Measurements from ENCODE around the gene ETV3. TPM values are rescaled to one million over a fixed set of nuclear protein-coding genes. Genes with fewer than 3 reads are reported as not detected.

The ETV3 gene
- total RNA-seq, 1 experiment from 2014 or later, result 36.3 TPM

DNA sequence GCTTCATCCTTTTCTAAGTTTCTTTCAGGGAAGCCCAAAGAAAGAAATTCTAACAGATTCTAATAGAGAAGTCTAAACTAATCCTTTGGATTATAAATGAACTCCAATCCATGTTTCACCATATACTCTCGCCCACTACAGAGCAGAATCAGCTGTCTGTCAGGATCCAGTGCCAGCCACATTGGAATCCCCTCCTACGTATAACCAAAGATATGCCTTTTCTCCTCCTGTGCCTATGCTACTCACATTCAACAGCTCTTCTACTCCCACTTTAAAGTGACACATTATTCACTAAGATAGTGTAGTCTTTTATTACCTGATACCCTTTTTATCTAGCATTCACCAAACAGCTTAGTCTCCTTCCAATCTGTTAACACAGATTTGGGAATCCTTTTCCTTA, 3.1 kb downstream of the ETV3 start:
- Mint-ChIP-seq H3K27me3 (ENCODE audit: low read depth) (no peaks in the 10 kb centered on the region), H3K4me1 (peaks cover 28 to 30% of the 10 kb centered on the region in 2 experiments), H3K4me3 (no peak overlapping the region), H3K9me3 (no peaks in the 10 kb centered on the region), H3K36me3 (ENCODE audit: insufficient read depth in 1 of 3, low read depth in 3 of 3) (peaks cover 30 to 60% (median 59%) of the 10 kb centered on the region in 3 experiments; a peak in 6 of 7 replicates), H3K27ac (no peak overlapping the region; a peak in 1 of 7 replicates)
- no peak overlapping the region for H4K8ac ChIP-seq (replicated peaks; ENCODE audit: insufficient read length, low read depth, low read length)
- no peak overlapping the region for H3K23ac ChIP-seq (ENCODE audit: insufficient read length, low read depth, low read length)
- no peak overlapping the region for H2BK5ac ChIP-seq (ENCODE audit: insufficient read length, low read length)
- TF ChIP-seq, protein P1, sequence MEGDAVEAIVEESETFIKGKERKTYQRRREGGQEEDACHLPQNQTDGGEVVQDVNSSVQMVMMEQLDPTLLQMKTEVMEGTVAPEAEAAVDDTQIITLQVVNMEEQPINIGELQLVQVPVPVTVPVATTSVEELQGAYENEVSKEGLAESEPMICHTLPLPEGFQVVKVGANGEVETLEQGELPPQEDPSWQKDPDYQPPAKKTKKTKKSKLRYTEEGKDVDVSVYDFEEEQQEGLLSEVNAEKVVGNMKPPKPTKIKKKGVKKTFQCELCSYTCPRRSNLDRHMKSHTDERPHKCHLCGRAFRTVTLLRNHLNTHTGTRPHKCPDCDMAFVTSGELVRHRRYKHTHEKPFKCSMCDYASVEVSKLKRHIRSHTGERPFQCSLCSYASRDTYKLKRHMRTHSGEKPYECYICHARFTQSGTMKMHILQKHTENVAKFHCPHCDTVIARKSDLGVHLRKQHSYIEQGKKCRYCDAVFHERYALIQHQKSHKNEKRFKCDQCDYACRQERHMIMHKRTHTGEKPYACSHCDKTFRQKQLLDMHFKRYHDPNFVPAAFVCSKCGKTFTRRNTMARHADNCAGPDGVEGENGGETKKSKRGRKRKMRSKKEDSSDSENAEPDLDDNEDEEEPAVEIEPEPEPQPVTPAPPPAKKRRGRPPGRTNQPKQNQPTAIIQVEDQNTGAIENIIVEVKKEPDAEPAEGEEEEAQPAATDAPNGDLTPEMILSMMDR (conservative IDR thresholded peaks at IDR 0.05), result no peak
- no CpG with 5 or more reads among the region's 2 CpGs for WGBS (ENCODE audit: extremely low coverage, insufficient read length, low lambda C conversion rate)
- no peak overlapping the region for H4K91ac ChIP-seq (ENCODE audit: insufficient read length, low read depth, low read length)
- no peak overlapping the region for H3K27ac ChIP-seq (ENCODE audit: insufficient read length, low read depth, low read length)
- no peak overlapping the region for H2BK20ac ChIP-seq (ENCODE audit: low read depth, low read length, poor library complexity, severe bottlenecking)
- H2AK5ac ChIP-seq (ENCODE audit: insufficient read length, low read length), result no peak overlapping the region
- peaks cover 13% of the 10 kb centered on the region for H3K23me2 ChIP-seq (ENCODE audit: insufficient read length, low read depth, low read length, poor library complexity, severe bottlenecking)
- no peak overlapping the region for H3K4me2 ChIP-seq (ENCODE audit: insufficient read depth, insufficient read length, low read length)
- no peak overlapping the region for H3K56ac ChIP-seq (ENCODE audit: insufficient read length, low read depth, low read length)
- H3K79me1 ChIP-seq (ENCODE audit: insufficient read depth, low read depth, low read length, poor library complexity, severe bottlenecking), result peaks cover 10% of the 10 kb centered on the region
- no peak overlapping the region for H2BK120ac ChIP-seq (ENCODE audit: low read depth, low read length, poor library complexity, severe bottlenecking)
- no peak overlapping the region for H3T11ph ChIP-seq (ENCODE audit: low read length)
- H3K14ac ChIP-seq (ENCODE audit: insufficient read depth, low read length), result no peak overlapping the region
- no peak overlapping the region for H2BK15ac ChIP-seq (ENCODE audit: low read depth, low read length)
- no peak for DNase-seq
- no peak overlapping the region for H2BK12ac ChIP-seq (ENCODE audit: insufficient read length, low read depth, low read length)
- no peak overlapping the region for H3K18ac ChIP-seq (ENCODE audit: insufficient read length, low read depth, low read length)
- no peaks in the 10 kb centered on the region for H3K9me3 ChIP-seq (ENCODE audit: control insufficient read depth, low read depth, low read length)
- H3K27me3 ChIP-seq (ENCODE audit: insufficient read depth, low read length), result no peaks in the 10 kb centered on the region
- peaks cover 10% of the 10 kb centered on the region; the same call in 1 of the 2 replicates for H3K79me2 ChIP-seq (ENCODE audit: insufficient read depth, low read length)
- H3K9ac ChIP-seq (ENCODE audit: extremely low read depth, insufficient read length, low read length), result no peak overlapping the region
- no peak overlapping the region for H3K4ac ChIP-seq (ENCODE audit: low read depth, low read length)
- H3K4me1 ChIP-seq (ENCODE audit: insufficient read depth, low read length), result peaks cover 4% of the 10 kb centered on the region; the same call in 1 of the 2 replicates
- no peaks in the 10 kb centered on the region for H4K20me1 ChIP-seq (ENCODE audit: control insufficient read depth, insufficient read depth, insufficient read length)
- no peak overlapping the region for H4K5ac ChIP-seq (ENCODE audit: insufficient read length, low read depth, low read length)
- no peak overlapping the region for H2AFZ ChIP-seq (ENCODE audit: low read length)
